GM18909 (cell line): ENCODE measurements around the gene OBI1.

ENCODE experiments used
- ATAC-seq: cut with Tn5 transposase; IDR thresholded peaks from one replicate; pipeline ENCODE4 v1.9.1; 2021; ENCODE audit warnings: mild to moderate bottlenecking; ENCODE audit not compliant: unreplicated experiment, poor library complexity

OBI1 gene

GRCh38 chr13:78606471-78607408, 52.2 kb downstream of the OBI1 start:
- ATAC-seq = no peak

GRCh38 chr13:78604782-78605611, 54.0 kb downstream of the OBI1 start:
- no peak for ATAC-seq

- ATAC-seq = peak; percentile 83
Observed at GRCh38 chr13:78603240-78603957, 55.6 kb downstream of the OBI1 start, which contains the start of gene POU4F1. Gene POU4F1 (minus strand): TSS chr13:78603552. CDS start chr13:78603326, 226 bp downstream.

GRCh38 chr13:78602561-78603239, 56.3 kb downstream of the OBI1 start:
- ATAC-seq = peak; percentile 32

- ATAC-seq = no peak
Observed at GRCh38 chr13:78601874-78602560, 56.9 kb downstream of the OBI1 start.

- no peak for ATAC-seq
Observed at GRCh38 chr13:78601124-78601873, 57.7 kb downstream of the OBI1 start.

- ATAC-seq = no peak
Observed at GRCh38 chr13:78600280-78600883, 58.6 kb downstream of the OBI1 start.

GRCh38 chr13:78599645-78600279, 59.2 kb downstream of the OBI1 start:
- ATAC-seq = no peak

- no peak for ATAC-seq
Observed at GRCh38 chr13:78598966-78599644, 59.9 kb downstream of the OBI1 start.

GRCh38 chr13:78598116-78598781, 60.7 kb downstream of the OBI1 start:
- no peak for ATAC-seq

- ATAC-seq = no peak
Observed at GRCh38 chr13:78597602-78597932, 61.4 kb downstream of the OBI1 start.

- ATAC-seq = no peak
Observed at GRCh38 chr13:78596736-78597601, 62.0 kb downstream of the OBI1 start.

- ATAC-seq = peak; percentile 9
Observed at GRCh38 chr13:78596399-78596735, 62.6 kb downstream of the OBI1 start.

- peak; percentile 87 for ATAC-seq
Observed at GRCh38 chr13:78595495-78596398, 63.2 kb downstream of the OBI1 start.

- no peak for ATAC-seq
Observed at GRCh38 chr13:78594456-78594975, 64.4 kb downstream of the OBI1 start.
